AG09319 (cell line): ENCODE results near the gene MYO18B.

Experiments
- DNase-seq: peaks from one replicate; pipeline ENCODE4 v3.0.0-alpha.2; 2010; ENCODE audit warnings: low read depth; ENCODE audit errors: extremely low read depth
- CTCF ChIP-seq: IDR thresholded peaks from 2 replicates; pipeline ENCODE4 v1.5.1; 2011; ENCODE audit warnings: low read depth, mild to moderate bottlenecking, inconsistent platforms, low read length, moderate library complexity

Gene MYO18B

GRCh38 chr22:25728071-25728470, 13.9 kb upstream of the MYO18B start:
- no peak for DNase-seq
- TF ChIP-seq CTCF: no peak

GRCh38 chr22:25729016-25729995, 12.7 kb upstream of the MYO18B start:
- TF ChIP-seq CTCF: no peak
- no peak for DNase-seq

- DNase-seq: no peak
Measured at GRCh38 chr22:25735650-25736049, 6.3 kb upstream of the MYO18B start.

GRCh38 chr22:25736378-25737011, 5.5 kb upstream of the MYO18B start:
- no peak for TF ChIP-seq CTCF
- DNase-seq: no peak

More at GRCh38 chr22:25735650-25736049, 6.3 kb upstream of the MYO18B start:
- TF ChIP-seq CTCF: no peak

GRCh38 chr22:25739659-25740344, 2.2 kb upstream of the MYO18B start:
- no peak for DNase-seq
- TF ChIP-seq CTCF: no peak

GRCh38 chr22:25742918-25743708, 1.1 kb downstream of the MYO18B start:
- no peak for TF ChIP-seq CTCF
- no peak for DNase-seq
